ENCODE data around the gene COQ4.

COQ4 gene

GRCh38 chr9:128323212-128323730, 632 bp downstream of the COQ4 start:
- Histone ChIP-seq H3K4me3 (ENCODE audit: low read depth in 1 of 2, low read length in 1 of 2) (peak overlapping the region; percentile 81 to 89), H3K27ac (peak overlapping the region; percentile 90), H3K36me3 (peaks cover 3% of the 10 kb centered on the region), H3K9me3 (no peaks in the 10 kb centered on the region), H3K4me1 (ENCODE audit: control insufficient read depth in 1 of 2, insufficient read depth in 1 of 2, low read depth in 1 of 2, low read length in 1 of 2) (peaks cover 21 to 22% of the 10 kb centered on the region in 2 experiments), H3K27me3 (no peaks in the 10 kb centered on the region)
- no peak for TF ChIP-seq CTCF (IDR thresholded peaks at IDR 0.05)

- Histone ChIP-seq H3K36me3 (peaks cover 3% of the 10 kb centered on the region), H3K27ac (no peak overlapping the region)
- no peak for TF ChIP-seq CTCF (IDR thresholded peaks at IDR 0.05)
Observed at GRCh38 chr9:128323791-128324190, 1.2 kb downstream of the COQ4 start.

GRCh38 chr9:128324401-128324800, 1.8 kb downstream of the COQ4 start:
- H3K27me3 ChIP-seq, result no peaks in the 10 kb centered on the region
- peaks cover 21 to 22% of the 10 kb centered on the region in 2 experiments for H3K4me1 ChIP-seq (ENCODE audit: control insufficient read depth in 1 of 2, insufficient read depth in 1 of 2, low read depth in 1 of 2, low read length in 1 of 2)
- no peak for TF ChIP-seq CTCF (IDR thresholded peaks at IDR 0.05)
- no peak overlapping the region for H3K27ac ChIP-seq
- no peak overlapping the region for H3K4me3 ChIP-seq (ENCODE audit: low read depth in 1 of 2, low read length in 1 of 2)
- H3K36me3 ChIP-seq, result peaks cover 3% of the 10 kb centered on the region
- H3K9me3 ChIP-seq, result no peaks in the 10 kb centered on the region

More at GRCh38 chr9:128323791-128324190, 1.2 kb downstream of the COQ4 start:
- Histone ChIP-seq H3K4me1 (ENCODE audit: control insufficient read depth in 1 of 2, insufficient read depth in 1 of 2, low read depth in 1 of 2, low read length in 1 of 2) (peaks cover 21 to 22% of the 10 kb centered on the region in 2 experiments), H3K4me3 (ENCODE audit: low read depth in 1 of 2, low read length in 1 of 2) (peak overlapping the region; percentile 81 to 89), H3K27me3 (no peaks in the 10 kb centered on the region), H3K9me3 (no peaks in the 10 kb centered on the region)

GRCh38 chr9:128325629-128326028, 3.0 kb downstream of the COQ4 start:
- H3K4me1 ChIP-seq (ENCODE audit: control insufficient read depth in 1 of 2, insufficient read depth in 1 of 2, low read depth in 1 of 2, low read length in 1 of 2), result peaks cover 21 to 22% of the 10 kb centered on the region in 2 experiments
- H3K4me3 ChIP-seq (ENCODE audit: low read depth in 1 of 2, low read length in 1 of 2), result no peak overlapping the region
- no peak overlapping the region for H3K27ac ChIP-seq
- no peaks in the 10 kb centered on the region for H3K9me3 ChIP-seq
- no peak for TF ChIP-seq CTCF (IDR thresholded peaks at IDR 0.05)
- H3K36me3 ChIP-seq, result peaks cover 3% of the 10 kb centered on the region
- H3K27me3 ChIP-seq, result no peaks in the 10 kb centered on the region

- H3K4me1 ChIP-seq (ENCODE audit: control insufficient read depth in 1 of 2, insufficient read depth in 1 of 2, low read depth in 1 of 2, low read length in 1 of 2), result no peaks in the 10 kb centered on the region
- no peaks in the 10 kb centered on the region for H3K36me3 ChIP-seq
- no peaks in the 10 kb centered on the region for H3K27me3 ChIP-seq
- no peaks in the 10 kb centered on the region for H3K9me3 ChIP-seq
- no peak overlapping the region for H3K4me3 ChIP-seq (ENCODE audit: low read depth in 1 of 2, low read length in 1 of 2)
- no peak for TF ChIP-seq CTCF (IDR thresholded peaks at IDR 0.05)
- H3K27ac ChIP-seq, result no peak overlapping the region
Observed at GRCh38 chr9:128333451-128333869, 10.8 kb downstream of the COQ4 start.

Data from neutrophil (primary cell).